A549 treated with AZD9567 at 1 μM for 4 hours (cell line): ENCODE results near the gene CADM4. TPM values are rescaled to one million over a fixed set of nuclear protein-coding genes. Genes with fewer than 3 reads are reported as not detected.

ENCODE experiments used
- total RNA-seq: library from RNA; stranded (reverse); fragments of 200-300 nt; extraction: Qiagen RNA extraction; gene quantifications from 5 replicates; pipeline ENCODE4 v1.2.3, GENCODE V29; 2022; ENCODE audit not compliant: insufficient read depth

Gene CADM4
- 5.5 to 10.0 TPM (median 9.6 TPM) in 5 replicates for total RNA-seq

GRCh38 chr19:43639519-43640423 lies at the start of gene CADM4:
Gene CADM4 (minus strand): TSS chr19:43639850. CDS start chr19:43639790, 60 bp downstream.

GRCh38 chr19:43619262-43620060 lies 20.2 kb downstream of the CADM4 start, which contains the start of gene ZNF428:
Gene ZNF428 (minus strand): TSS chr19:43619629. CDS start chr19:43614304, 5,325 bp downstream.

GRCh38 chr19:43611788-43612187 lies 27.9 kb downstream of the CADM4 start, which contains the start of gene SRRM5:
Gene SRRM5 (plus strand): TSS chr19:43612088. CDS start chr19:43612122, 34 bp downstream.

DNA sequence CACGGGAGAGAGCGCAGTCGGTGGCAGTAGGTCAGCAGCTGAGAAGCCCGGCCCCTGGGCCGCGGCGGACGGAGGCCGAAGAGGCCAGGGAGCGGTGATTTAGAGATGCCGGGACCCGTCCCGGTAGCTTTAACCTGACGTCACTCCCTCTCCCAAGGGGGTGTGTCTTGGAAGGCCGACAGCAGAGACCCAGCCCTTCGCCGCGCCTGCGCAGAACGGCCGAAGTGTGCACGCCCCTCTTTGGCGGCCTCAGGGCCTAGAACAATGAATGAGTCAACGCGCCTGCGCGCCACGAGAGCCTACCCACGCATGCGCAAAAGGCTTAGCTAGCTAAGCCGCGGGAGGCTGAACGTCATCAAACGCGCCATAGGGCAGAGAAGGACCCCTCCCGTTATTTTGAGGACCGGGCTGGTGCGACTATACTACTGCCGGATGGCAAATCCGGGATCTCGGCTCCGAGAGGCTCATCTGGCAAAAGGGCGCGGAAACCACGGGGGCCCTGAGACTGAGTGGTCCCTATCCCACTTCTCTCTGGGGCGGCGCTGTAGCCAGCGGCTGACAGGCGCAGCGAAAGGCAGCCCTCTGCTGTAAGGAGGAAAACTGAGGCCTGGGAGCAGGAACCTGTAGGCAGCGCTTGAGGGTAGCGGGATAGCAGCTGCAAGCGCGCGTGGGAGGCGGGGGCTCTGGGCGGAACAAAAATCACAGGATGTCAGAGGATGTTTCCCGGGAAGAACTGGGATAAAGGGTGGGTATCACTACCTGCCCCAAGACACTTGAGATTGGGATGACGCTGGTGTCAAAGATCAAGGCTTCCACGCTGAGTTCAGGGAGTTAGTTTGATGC lies 43.4 kb downstream of the CADM4 start, which contains the start of the genes IRGQ and ZNF576:
Gene IRGQ (minus strand): TSS at position 136 of the 843 bp plus-strand sequence. CDS start 796 bp downstream, outside the sequence.
Gene ZNF576 (plus strand): TSS at position 597 of the 843 bp plus-strand sequence. CDS start 514 bp downstream, outside the sequence.

GRCh38 chr19:43575156-43575950 lies 64.3 kb downstream of the CADM4 start, which contains the start of the genes PINLYP and XRCC1:
Gene PINLYP (plus strand): TSS chr19:43575801. CDS start chr19:43577192, 1,391 bp downstream.
Gene XRCC1 (minus strand): TSS chr19:43575527. CDS start chr19:43575458, 69 bp downstream.

Other genes starting within 250 kb of the CADM4 start
- gene TEX101, start 225.0 kb downstream of the CADM4 start, total RNA-seq = not detected in 5 replicates
- 0.19 to 0.68 TPM (median 0.42 TPM) in 4 of 5 replicates, not detected in the other for gene LYPD3, start 174.2 kb downstream of the CADM4 start, total RNA-seq
- 3.2 to 10.2 TPM (median 9.0 TPM) in 5 replicates for gene PHLDB3, start 135.1 kb downstream of the CADM4 start, total RNA-seq
- 31.4 to 53.1 TPM (median 51.8 TPM) in 5 replicates for gene ETHE1, start 112.6 kb downstream of the CADM4 start, total RNA-seq
- gene ZNF575, start 106.7 kb downstream of the CADM4 start, total RNA-seq = 1.8 to 2.4 TPM (median 2.1 TPM) in 4 of 5 replicates, not detected in the other
- 22.7 to 29.4 TPM (median 27.4 TPM) in 5 replicates for gene XRCC1, start 64.3 kb downstream of the CADM4 start, total RNA-seq
- 0.22 to 0.52 TPM (median 0.27 TPM) in 4 of 5 replicates, not detected in the other for gene PINLYP, start 64.0 kb downstream of the CADM4 start, total RNA-seq
- gene IRGQ, start 43.7 kb downstream of the CADM4 start, total RNA-seq = 4.6 to 10.5 TPM (median 5.9 TPM) in 5 replicates
- gene ZNF576, start 43.3 kb downstream of the CADM4 start, total RNA-seq = 20.0 to 21.3 TPM (median 20.5 TPM) in 5 replicates
- 0.52 to 0.80 TPM (median 0.67 TPM) in 4 of 5 replicates, not detected in the other for gene SRRM5, start 27.8 kb downstream of the CADM4 start, total RNA-seq
- 40.1 to 61.6 TPM (median 59.4 TPM) in 5 replicates for gene ZNF428, start 20.2 kb downstream of the CADM4 start, total RNA-seq
- gene PLAUR, start 30.3 kb upstream of the CADM4 start, total RNA-seq = 62.1 to 69.9 TPM (median 69.1 TPM) in 5 replicates
- gene IRGC, start 76.2 kb upstream of the CADM4 start, total RNA-seq = not detected in 5 replicates
- gene SMG9, start 115.1 kb upstream of the CADM4 start, total RNA-seq = 50.2 to 64.4 TPM (median 56.7 TPM) in 5 replicates
- gene KCNN4, start 141.1 kb upstream of the CADM4 start, total RNA-seq = 29.1 to 47.0 TPM (median 45.0 TPM) in 5 replicates
- 0.07 to 0.30 TPM (median 0.17 TPM) in 4 of 5 replicates, not detected in the other for gene LYPD5, start 162.6 kb upstream of the CADM4 start, total RNA-seq
- gene ZNF283, start 187.5 kb upstream of the CADM4 start, total RNA-seq = 4.3 to 12.9 TPM (median 5.1 TPM) in 5 replicates
- gene ZNF404, start 244.1 kb upstream of the CADM4 start, total RNA-seq = 0.20 to 0.45 TPM (median 0.31 TPM) in 4 of 5 replicates, not detected in the other